HG03280 (cell line): ENCODE results near the gene PLXND1.

Experiments
- ATAC-seq: cut with Tn5 transposase; IDR thresholded peaks from one replicate; pipeline ENCODE4 v1.9.1; 2021; ENCODE audit warnings: mild to moderate bottlenecking, moderate library complexity; ENCODE audit not compliant: unreplicated experiment

The PLXND1 gene

DNA sequence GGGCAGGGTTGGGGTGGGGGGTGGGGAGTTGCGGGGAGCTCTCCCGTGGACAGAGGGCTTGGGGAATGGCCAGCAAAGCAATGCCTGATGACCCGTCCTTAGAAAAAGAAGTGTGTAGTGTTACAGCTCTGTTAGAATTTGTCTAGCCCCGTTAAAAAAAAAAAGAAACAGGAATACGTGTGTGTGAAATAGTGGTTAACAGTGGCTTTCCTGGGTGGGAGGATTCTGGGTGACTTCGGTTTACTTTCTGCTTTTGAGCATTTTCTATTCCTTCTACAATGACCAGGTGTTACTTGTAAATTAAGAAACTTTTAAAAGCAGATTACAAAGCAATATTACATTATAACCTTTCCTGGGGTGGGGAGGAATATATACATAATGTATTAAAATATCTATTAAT lies 38.5 kb downstream of the PLXND1 start:
- no peak for ATAC-seq

DNA sequence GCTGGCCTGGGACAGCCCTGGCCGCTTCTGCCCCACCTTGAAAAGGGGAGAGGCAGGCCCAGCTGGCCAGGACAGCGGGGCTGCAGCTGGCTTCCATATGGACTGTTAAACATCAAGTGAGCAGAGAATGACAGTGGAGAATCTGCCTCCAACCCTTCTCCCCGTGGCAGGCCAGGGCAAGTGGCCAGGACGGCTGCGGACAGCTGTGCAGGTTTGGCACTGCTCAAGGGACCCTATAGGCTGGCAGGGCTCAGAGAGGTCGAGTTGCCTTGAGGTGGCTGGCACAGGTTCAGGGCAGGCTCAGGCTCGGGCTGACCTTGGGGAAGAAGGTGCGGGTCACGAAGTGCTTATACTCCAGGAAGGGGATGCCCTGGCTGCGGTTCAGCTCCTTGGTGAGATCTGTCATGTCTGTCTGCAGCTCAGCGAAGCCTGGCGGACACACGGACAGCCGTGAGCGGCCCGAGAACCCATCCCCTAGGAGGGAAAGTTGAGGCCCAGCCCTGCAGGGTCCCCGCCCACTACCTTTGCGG lies 39.2 kb downstream of the PLXND1 start:
- no peak for ATAC-seq

DNA sequence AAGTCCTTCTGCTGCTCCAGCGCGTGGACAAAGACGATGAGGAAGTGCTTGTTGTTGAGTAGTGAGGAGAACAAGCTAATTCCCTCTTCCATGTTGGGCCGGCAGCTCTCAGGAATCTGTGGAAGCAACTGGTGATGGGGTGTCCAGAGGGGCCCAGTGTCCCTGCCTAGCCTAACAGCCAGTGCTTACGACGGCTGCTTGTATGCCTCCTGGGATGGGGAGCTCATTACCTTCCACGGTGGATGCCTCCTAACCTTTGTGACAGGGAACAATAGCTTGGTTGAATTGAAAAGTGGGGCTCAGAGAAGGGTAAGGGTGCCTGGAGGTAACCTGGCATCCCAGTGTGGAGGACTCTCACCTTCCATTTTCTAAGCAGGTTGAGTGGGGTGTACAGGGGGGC lies 40.6 kb downstream of the PLXND1 start:
- no peak for ATAC-seq

DNA sequence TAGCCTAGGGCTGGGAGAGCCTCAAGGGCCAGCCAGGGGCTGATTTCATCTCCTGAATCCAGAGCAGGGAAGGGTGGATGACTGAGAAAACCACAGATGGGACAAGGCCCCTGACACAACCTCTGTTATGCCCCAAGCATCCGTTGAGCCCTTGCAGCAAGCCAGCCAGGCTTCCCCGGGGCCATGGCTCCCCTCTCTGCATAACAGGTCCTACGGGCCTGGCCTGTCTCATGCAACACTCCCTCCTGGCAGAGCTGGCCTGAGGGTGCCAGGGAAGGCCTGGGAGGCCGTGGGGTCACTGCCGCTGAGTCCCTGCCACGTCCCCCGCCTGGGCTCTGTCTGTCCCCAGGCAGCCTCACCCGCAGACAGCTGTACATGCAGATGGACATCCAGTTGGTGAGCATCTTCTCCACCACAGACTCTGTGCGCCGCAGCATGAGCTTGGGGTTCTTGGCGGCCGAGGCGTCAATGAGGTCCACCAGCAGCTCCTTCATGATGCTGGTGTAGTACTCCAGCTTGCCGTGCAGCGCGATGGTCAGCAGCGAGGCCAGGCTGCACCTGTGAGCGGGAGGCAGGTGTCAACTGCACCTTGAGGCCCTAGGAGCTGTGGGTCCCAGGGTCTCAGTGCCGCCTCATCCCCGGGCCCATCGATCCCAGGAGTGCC lies 41.4 kb downstream of the PLXND1 start:
- ATAC-seq = no peak

DNA sequence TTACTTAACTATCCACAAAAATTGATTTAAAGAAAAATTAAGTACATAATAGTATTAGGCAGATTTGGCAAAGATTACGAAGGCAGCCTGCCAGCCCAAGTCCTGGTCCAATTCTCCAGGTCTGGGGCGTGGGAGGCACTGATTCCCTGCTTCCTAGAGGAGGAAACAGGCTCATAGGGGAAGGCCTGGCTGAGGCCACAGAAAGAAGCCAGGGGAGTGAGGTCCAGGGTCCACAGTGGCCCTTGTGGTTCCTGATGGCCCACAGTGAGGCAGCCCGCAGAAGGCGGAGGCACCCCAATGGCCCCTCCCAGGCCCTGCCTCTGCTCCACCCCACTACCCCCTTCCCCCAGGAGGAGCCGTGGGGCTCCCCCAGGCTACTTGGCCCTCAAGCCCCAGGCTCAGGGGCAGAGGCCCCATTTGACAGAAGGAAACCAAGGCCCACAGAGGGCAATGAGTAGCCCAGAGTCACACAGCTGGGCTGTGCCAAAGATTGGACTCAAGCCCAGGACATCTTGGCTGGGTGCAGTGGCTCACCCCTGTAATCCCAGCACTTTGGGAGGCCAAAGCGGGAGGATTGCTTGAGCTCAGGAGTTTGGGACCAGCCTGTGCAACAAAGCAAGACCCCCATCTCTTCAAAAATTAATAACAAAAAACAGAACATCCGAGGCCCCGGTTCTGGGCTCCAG lies 42.5 kb downstream of the PLXND1 start:
- ATAC-seq = no peak

DNA sequence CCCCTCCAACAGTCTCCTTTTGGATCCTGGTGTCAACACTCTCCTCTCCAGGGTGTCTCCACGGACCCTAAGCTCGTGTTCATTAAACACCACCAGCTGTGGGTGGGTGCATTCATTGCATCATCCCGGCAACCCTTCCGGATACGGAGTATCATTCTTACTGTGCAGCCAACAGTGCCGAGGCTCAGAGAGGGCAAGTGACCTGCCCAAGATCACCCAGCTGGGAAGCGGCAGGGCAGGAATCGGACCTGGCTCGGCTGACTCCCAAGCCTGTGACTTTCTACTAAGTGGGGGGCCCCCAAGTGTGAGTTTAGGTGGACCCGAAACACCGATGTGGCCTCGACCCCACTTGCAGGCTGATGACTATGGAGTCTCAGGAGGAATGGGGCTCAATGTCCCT lies 43.1 kb downstream of the PLXND1 start:
- ATAC-seq = no peak

DNA sequence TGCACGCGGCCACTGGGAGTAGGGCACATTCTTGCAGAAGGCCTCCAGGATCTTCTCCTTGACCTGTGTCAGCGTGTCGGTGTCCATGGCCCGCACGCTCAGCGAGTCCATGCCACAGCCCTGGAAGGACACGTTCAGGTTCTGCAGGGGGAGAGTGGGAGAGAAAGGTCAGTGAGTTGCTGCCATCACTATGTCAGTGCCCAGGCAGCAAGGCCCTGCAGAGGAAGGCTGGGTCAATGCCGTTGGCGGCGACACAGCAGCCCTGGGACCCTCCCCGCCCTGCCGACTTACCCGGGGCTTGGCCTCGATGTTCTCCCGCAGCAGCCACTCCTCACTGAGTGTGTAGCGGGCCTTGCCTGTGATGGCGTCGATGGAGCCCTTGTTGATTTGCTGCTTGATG lies 43.7 kb downstream of the PLXND1 start:
- ATAC-seq = no peak

DNA sequence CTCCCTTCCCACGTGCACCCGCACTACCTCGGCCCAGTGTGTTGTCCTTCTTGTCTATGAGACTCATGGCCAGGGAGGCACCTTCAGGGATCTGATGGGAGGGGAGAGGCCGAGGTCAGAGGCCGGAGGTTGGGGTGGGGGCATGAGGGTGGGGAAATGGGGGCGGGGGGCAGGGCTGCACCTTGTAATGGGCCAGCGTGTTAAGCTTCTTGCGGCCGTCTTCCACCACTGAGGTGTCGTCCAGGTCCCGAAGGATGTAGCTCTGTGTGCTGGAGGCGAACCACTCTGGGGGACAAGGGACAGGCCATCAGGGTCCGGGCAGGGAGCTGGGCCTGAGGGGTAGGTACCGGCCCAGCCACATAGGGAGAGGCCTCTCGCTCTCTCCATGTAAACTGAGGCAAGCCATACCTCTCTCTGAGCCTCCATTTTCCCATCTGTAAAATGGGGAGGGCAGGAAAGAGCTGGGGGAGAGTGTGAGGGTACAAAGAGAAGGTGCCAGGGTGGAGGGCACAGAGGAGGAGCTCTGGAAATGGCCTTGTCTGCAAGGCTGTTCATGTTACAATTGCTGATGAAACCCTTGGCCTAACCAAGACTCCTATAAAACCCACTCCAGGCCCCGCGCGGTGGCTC lies 44.7 kb downstream of the PLXND1 start:
- ATAC-seq = no peak

DNA sequence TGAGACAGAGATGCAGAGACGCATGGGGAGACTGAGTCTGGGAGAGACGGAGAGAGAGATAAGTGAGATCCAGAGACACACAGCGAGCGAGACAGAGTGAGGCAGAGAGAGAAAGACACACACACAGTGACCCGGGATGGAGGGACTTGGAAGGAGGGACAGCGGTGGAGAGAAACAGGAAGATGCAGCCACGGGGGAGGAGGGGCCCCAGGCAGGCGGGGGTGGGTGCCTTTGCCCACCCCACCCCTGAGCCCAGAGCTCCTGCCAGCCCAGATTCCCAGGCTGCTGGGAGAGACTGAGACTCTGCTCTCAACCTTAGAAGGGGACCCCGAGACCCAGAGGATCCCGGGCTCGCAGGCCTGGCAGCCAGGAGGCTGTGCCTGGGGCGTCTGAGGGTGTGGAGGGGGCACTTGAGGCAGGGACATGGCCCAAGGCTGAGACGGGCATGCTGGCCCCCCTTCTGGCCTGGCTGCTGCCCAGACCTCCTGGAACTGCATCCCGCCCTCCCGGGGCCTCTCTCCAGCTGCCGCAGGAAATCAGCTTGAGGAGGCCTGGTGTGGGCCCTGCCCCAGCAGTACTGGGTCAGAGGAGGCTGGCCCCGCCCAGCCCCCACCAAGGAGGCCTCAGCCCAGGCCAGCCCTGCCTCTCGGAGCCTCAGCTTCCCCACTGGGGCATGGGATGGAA lies 45.4 kb downstream of the PLXND1 start:
- ATAC-seq = no peak

DNA sequence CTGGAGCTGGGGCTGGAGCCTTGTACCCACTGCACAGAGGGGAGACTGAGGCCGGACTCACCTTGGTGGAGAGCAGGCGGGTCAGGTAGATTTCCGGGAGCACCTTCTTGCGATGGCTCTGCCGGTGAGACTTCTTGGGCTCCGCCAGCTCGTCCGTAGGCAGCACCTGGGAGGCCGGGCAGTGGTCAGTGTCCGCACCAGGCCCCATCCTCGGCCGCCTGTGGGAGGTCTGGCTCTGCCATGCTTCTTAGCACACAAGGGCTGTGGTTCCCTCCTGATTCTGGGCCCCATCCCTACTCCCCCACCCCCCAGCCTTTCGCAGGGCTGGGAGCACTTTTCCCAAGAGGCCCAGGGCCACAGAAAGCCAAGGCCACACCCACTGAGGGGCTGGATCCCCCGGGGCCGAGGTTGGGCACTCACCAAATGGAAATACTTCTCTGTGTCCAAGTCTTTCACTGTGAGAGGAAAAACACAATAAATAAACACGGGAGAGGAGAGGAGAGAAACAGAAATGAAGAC lies 46.1 kb downstream of the PLXND1 start:
- no peak for ATAC-seq

DNA sequence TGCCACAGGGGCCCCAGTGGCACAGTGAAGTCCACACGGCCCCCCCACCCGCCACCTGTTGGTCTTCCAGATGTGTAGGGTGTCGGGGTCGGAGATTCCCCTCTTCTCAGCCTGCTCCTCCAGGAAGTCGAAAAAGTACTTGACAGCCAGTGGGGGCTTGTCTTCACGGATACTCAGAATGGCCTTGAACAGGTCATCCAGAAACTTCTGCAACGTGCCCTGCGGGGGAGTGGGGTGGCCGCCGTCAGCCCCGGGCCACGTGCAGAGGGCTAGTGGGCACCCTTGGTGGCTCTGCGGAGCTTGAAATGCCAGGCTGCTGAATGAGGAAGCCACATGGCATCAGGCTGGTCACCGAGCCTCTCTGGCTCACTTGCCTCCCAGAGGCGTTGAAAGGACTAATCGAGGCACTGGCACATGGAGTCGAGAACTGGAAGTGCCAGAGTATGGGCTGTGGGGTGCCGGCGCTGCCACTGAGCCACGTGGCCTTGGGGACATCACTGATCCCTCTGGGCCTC lies 46.9 kb downstream of the PLXND1 start:
- no peak for ATAC-seq

DNA sequence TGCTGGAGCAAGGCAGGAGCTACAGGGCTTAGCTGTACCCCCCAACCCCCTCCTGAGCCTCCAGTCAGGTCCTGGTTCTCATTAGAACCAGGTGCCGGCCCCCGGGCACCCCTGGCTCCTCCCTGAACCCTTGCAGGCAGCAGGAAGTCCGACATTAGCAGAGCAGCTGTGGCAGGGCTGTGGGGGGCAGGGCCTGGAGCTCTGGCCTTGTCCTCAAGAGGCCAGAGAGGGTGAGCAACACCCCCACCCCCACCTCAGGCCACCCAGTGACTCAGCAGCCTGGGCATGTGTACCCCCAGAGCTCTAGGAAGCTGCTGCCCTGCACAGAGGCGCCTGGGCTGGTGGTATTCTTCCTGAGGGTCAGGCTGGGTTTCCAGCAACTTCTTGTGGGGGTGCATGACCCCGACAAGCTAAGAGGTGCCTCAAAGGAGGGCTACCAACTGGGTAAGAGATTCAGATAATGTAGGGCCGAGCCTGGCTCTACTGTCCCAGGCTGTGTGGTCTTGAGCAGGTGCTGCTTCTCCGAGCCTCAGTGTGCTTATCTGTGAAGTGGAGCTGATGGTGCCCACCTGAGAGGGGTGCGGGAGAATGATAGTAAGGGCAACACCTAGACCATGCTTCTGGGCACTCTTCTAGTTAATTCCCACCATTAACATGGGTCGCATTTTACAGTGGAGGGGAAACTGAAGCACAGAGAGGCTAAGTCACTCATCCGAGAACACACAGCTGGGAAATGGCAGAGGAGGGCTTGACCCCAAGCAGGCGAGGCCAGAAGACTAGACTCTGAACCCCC lies 47.5 kb downstream of the PLXND1 start:
- ATAC-seq = no peak

DNA sequence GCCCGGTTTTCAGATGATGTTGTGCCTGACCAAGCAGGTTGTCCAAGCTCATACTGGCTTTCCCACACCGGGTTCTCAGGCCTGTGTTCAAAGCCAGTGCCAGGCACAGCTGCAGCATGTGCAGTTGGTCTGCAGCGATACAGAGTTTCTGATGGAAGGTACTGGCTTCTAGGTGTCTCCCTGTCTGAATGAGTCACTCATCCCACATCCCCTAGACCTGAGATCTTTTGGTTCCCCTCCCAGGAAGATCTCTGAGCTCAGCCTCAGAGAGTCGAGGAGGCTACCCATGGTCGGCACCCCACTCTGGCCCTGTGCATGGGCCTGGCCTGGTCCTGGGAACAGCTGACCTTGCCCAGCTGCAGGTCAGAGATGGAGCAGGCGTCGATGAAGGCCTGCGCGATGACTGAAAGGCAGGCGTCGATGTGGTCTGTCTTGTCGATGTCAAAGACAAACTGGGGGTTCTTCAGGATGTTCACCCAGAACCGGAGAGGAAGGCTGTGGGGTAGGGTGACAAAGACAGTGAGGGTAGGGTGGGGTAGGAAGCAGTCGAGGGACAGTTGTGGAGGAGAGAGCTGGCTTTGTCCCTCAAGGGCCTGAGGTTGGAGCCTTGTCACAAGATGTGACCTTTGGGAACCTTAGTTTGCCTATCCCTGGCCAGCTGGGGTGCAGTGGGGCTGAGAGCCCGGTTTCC lies 48.2 kb downstream of the PLXND1 start:
- ATAC-seq = no peak

DNA sequence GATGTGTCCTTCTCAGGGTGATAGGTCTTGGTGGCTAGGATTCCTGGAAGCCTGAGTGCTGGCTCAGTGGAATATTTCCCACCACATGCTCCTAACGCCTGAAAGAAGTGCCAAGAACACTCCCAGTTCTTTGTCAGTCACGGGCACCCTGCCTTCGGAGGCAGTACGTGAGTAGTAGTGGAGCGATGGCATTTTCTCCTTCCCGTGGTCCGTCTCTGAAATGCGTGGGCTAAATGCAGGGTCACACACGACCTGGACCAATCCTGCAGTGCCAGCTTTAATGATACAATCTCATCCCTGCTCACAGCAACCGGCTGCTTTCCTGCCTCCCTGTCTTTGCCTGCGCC lies 49.0 kb downstream of the PLXND1 start:
- no peak for ATAC-seq

DNA sequence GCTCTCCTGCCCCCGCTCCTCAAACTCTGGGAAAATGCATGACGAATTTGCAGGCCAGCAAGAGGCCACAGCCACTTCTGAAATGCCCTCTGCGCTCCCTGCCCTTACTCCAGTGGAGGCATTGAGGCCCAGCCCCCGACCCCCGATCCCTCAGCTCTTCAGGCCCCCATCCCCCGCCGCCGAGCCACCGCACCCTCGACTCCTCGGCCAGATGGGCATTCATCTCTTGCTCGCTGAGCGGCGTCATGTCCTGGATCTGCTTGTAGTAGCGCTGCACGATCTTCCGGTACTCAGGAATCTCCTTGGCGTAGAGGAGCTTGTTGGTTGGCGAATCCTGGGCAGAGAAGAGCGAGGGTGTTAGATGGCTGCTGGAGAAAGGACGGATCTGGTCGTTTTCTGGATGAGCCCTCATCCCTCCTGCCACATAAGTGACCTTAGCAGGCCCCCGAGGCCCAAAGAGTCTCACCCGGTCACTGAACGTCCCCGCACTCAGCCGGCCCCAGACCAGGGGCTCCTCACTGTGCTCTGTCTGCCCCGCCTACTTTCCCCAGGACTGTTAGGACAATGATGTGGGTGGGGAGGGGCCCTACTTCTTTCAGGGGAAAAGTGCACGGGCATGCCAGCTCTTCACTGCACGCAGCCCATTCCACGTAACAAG lies 49.5 kb downstream of the PLXND1 start:
- ATAC-seq = no peak

DNA sequence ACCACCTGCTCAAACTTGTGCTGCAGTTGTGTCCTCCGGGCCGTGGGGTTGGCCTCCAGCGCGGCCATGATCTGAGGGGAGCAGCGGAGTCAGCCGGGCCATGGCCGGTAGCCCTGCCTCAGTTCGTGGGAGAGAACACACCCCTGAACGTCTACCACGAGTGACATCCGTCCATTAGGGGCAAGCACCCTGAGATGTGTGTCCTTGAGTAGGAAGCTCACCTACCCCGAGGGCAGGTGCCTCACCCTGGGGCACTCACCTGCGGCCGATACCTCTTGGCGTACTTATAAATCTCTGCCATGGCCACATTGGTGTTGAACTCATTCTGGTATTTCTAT lies 50.1 kb downstream of the PLXND1 start:
- no peak for ATAC-seq

DNA sequence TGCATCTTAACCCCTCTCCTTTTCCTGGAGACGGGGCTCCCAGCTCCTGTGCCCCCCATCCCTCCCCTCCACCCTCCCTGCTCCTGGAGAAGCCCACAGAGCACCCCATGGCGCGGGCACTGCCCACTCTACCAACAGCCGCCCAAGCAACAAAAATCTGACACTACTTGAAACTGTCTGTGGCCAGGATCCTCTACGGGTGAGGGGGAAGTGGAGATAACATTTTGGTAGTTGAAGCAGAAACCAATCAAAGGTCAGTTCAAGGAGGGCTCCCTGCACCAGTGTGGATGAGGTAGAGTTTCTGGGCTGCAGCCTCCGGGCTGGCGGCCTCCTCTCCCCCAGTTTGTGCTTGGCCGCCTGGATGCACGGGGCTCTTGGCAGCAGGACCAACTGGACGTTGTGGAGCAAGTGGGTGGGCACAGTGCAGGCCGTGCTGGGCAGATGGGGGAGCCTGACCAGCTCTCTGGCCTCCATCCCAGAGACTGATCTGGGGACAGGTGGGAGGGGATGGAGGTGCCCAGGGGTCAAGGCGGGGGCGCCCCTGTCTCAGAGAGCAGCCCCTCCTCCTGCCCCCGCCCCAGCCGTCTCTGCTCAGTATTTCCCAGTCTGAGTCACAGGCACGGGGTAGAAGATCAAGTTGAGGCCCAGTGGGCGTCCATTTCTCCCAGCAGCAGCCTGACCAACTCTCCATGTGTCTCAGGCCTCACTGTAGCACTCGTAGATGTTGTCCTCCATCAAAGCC lies 50.7 kb downstream of the PLXND1 start:
- ATAC-seq = no peak

DNA sequence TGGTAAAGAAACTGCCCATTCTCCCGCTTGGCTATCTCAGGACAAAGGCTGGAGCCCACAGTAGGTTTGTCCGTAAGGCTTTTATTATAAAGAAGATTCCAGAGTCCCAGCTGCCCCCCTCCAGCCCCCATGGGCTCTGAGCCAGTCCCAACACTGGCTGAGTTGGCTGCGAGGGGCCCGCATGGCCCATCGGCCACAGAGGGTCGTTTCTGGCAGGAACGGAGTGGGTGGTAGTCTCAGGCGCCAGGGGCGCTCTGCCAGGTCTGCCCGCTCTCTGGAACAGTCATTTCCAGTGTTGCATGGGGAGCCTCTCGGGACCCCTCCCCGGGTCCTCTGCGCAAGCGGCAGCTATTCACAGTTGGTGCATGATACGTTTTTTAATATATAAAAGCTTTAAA lies 51.3 kb downstream of the PLXND1 start:
- no peak for ATAC-seq
